Upper lobe of left lung (tissue), 4 donors: ENCODE measurements around the gene CCDC107.

Experiments
- CTCF ChIP-seq, 6 experiments: fragments of 450-650 bp in 4 of 6; fragments of 200-600 bp in 2 of 6; sonication (generic) in 2 of 6; IDR thresholded peaks; one replicate each; pipeline ENCODE4 v1.5.1; 2016 to 2019; ENCODE audit warnings: antibody characterized with exemption in 6 of 6
- EP300 ChIP-seq, 4 donors: sonication (generic); formaldehyde crosslinking; IDR thresholded peaks; one replicate each; pipeline ENCODE4 v1.5.1; 2017; ENCODE audit warnings: antibody characterized with exemption in 4 of 4, control low read depth in 2 of 4
- POLR2A ChIP-seq, 4 donors: fragments of 450-650 bp; IDR thresholded peaks; one replicate each; pipeline ENCODE4 v1.5.1; 2016 to 2017; ENCODE audit warnings: antibody characterized with exemption in 4 of 4, mild to moderate bottlenecking in 2 of 4
- POLR2AphosphoS5 ChIP-seq, 2 donors: sonication (generic); formaldehyde crosslinking; IDR thresholded peaks; one replicate each; pipeline ENCODE4 v1.5.1; 2017; ENCODE audit warnings: antibody characterized with exemption in 2 of 2

GRCh38 chr9:35618854-35619799 lies 39.0 kb upstream of the CCDC107 start:
- TF ChIP-seq CTCF (IDR thresholded peaks at IDR 0.05) (no peak), EP300 (IDR thresholded peaks at IDR 0.05) (peak in 2 of 4 donors; percentile 73 to 78), POLR2AphosphoS5 (IDR thresholded peaks at IDR 0.05) (peak; percentile 12 to 67), POLR2A (IDR thresholded peaks at IDR 0.05) (peak in 1 of 4 donors; percentile 68)
